OCI-LY1 (cell line): ENCODE results near the gene TREML1.

Experiments
- H2AFZ ChIP-seq: fragments of 200-600 bp; sonication (generic), shearing (Covaris generic); 2 replicates; pipeline ENCODE4 v1.6.0; 2014; ENCODE audit warnings: antibody characterized with exemption, mild to moderate bottlenecking, low read length
- H3F3A ChIP-seq: fragments of 200-600 bp; sonication (generic), shearing (Covaris generic); 2 replicates; pipeline ENCODE4 v1.6.0; 2014; ENCODE audit warnings: mild to moderate bottlenecking, antibody characterized with exemption, low read length, moderate library complexity; ENCODE audit not compliant: insufficient read depth
- H3K27ac ChIP-seq: fragments of 200-600 bp; sonication (generic); 2 replicates; pipeline ENCODE4 v1.5.1; 2014; ENCODE audit warnings: low read length, mixed run types, mild to moderate bottlenecking, low read depth; ENCODE audit not compliant: poor library complexity, severe bottlenecking
- H3K27me3 ChIP-seq: fragments of 200-600 bp; sonication (generic); 2 replicates; pipeline ENCODE4 v1.6.0; 2014; ENCODE audit warnings: antibody characterized with exemption, mild to moderate bottlenecking, low read length, moderate library complexity; ENCODE audit not compliant: insufficient read depth
- H3K36me3 ChIP-seq: fragments of 200-600 bp; sonication (generic); 2 replicates; pipeline ENCODE4 v1.6.1; 2014; ENCODE audit warnings: mild to moderate bottlenecking, antibody characterized with exemption, low read length, moderate library complexity, mixed read lengths; ENCODE audit not compliant: insufficient read depth
- H3K4me1 ChIP-seq: fragments of 200-600 bp; sonication (generic); 2 replicates; pipeline ENCODE4 v1.5.1; 2014; ENCODE audit warnings: mild to moderate bottlenecking, low read length, moderate library complexity; ENCODE audit not compliant: insufficient read depth, severe bottlenecking
- H3K4me2 ChIP-seq: fragments of 200-600 bp; sonication (generic), shearing (Covaris generic); 2 replicates; pipeline ENCODE4 v1.6.1; 2014; ENCODE audit warnings: low read length
- H3K4me3 ChIP-seq: fragments of 200-600 bp; sonication (generic); 2 replicates; pipeline ENCODE4 v1.5.1; 2014; ENCODE audit warnings: low read length, low read depth, mild to moderate bottlenecking, mixed read lengths; ENCODE audit not compliant: poor library complexity, severe bottlenecking
- H3K79me2 ChIP-seq: fragments of 200-600 bp; shearing (Covaris generic); 2 replicates; pipeline ENCODE4 v1.6.1; 2016; ENCODE audit warnings: mixed run types, low read length, mixed read lengths; ENCODE audit not compliant: insufficient read depth
- H3K9ac ChIP-seq: fragments of 200-600 bp; sonication (generic), shearing (Covaris generic); 2 replicates; pipeline ENCODE4 v1.6.1; 2014; ENCODE audit warnings: mild to moderate bottlenecking, low read length, mixed read lengths
- H3K9me2 ChIP-seq: fragments of 200-600 bp; sonication (generic), shearing (Covaris generic); 2 replicates; pipeline ENCODE4 v1.6.1; 2014; ENCODE audit warnings: low read depth, mild to moderate bottlenecking, low read length, mixed read lengths
- H3K9me3 ChIP-seq: fragments of 200-600 bp; shearing (Covaris generic); 2 replicates; pipeline ENCODE4 v1.6.1; 2014; ENCODE audit warnings: low read length, mixed read lengths
- H4K20me1 ChIP-seq: fragments of 200-600 bp; sonication (generic), shearing (Covaris generic); 2 replicates; pipeline ENCODE4 v1.6.0; 2016; ENCODE audit warnings: mild to moderate bottlenecking, low read length; ENCODE audit not compliant: insufficient read depth
- CTCF ChIP-seq: fragments of 200-600 bp; sonication (generic), shearing (Covaris generic); IDR thresholded peaks from 2 replicates; pipeline ENCODE4 v1.5.1; 2017; ENCODE audit warnings: mild to moderate bottlenecking, antibody characterized with exemption, low read length, moderate library complexity, mixed read lengths
- EZH2 ChIP-seq: fragments of 200-600 bp; sonication (generic), shearing (Covaris generic); IDR thresholded peaks from 2 replicates; pipeline ENCODE4 v1.8.0; 2017; ENCODE audit warnings: borderline replicate concordance, mixed run types, mild to moderate bottlenecking, antibody characterized with exemption, low read length, moderate library complexity, mixed read lengths

The TREML1 gene

DNA sequence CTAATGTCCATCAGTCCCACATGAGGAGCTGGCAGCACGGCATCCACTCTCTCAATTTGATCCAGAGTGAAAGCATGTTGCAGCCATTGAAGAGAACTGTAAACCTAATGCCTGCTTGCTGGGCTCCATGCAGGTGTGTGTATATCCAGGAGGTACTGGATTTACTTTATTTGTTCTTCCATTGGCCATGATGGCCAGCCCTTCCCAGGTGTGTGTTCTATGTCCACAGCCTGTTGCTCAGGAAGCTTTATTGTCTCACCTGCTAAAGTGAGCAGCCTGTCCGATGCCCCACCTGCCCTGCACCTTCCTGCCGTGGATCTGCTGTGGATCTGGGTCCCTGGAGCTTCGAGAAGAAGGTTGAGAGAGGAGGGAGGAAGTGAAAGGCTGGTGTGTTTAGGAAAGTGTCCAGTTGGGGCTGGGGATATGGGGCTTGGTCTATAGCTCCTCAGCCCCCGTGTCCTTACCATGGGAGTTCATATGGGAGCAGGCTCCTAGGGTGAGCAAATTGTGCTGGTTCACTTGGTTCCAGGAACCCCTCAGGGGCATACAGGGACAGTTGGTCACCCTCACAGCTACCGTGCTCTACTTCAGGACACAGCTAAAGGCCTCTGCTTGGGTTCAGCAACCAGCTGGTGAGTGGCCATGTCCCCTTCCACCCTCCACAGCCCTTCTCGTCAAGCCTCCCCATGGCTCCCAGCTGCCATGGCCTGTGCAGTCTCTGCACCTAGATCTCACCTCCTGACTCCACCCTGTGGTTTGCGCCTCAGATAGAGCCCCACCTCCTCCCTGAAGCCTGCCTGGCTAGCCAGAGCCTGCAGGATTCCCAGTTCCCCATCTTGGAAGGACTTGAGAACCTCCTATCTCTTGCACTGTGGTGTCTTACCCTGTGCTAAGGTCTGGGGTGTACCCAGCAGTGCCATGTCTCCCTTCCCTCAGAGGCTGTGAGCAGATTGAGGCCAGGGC, 34.1 kb upstream of the TREML1 start:
- H3K27me3 ChIP-seq: no peaks in the 10 kb centered on the region; the same call in 1 of the 2 replicates
- H3K36me3 ChIP-seq: no peaks in the 10 kb centered on the region
- H3K4me1 ChIP-seq: no peaks in the 10 kb centered on the region
- H3K9me2 ChIP-seq: no peaks in the 10 kb centered on the region
- H3K4me2 ChIP-seq: no peak overlapping the region
- no peak overlapping the region for H3K9ac ChIP-seq
- TF ChIP-seq CTCF (no peak), EZH2 (no peak)
- H3F3A ChIP-seq: no peaks in the 10 kb centered on the region
- H4K20me1 ChIP-seq: no peaks in the 10 kb centered on the region
- H3K79me2 ChIP-seq: no peaks in the 10 kb centered on the region
- no peak overlapping the region for H2AFZ ChIP-seq
- H3K9me3 ChIP-seq: peaks cover 3% of the 10 kb centered on the region; the same call in 1 of the 2 replicates
- H3K27ac ChIP-seq: no peak overlapping the region
- no peak overlapping the region for H3K4me3 ChIP-seq

GRCh38 chr6:41186031-41186562, 31.9 kb upstream of the TREML1 start:
- Histone ChIP-seq H4K20me1 (no peaks in the 10 kb centered on the region), H2AFZ (no peak overlapping the region)

GRCh38 chr6:41184761-41185160, 30.6 kb upstream of the TREML1 start:
- no peaks in the 10 kb centered on the region for H3F3A ChIP-seq
- H4K20me1 ChIP-seq: no peaks in the 10 kb centered on the region
- H3K27ac ChIP-seq: no peak overlapping the region
- peaks cover under 1% of the 10 kb centered on the region; the same call in 1 of the 2 replicates for H3K9me3 ChIP-seq
- peaks cover 7% of the 10 kb centered on the region for H3K4me1 ChIP-seq
- no peak overlapping the region for H2AFZ ChIP-seq
- H3K4me2 ChIP-seq: no peak overlapping the region
- TF ChIP-seq EZH2: no peak
- TF ChIP-seq CTCF: no peak
- no peaks in the 10 kb centered on the region for H3K9me2 ChIP-seq
- H3K4me3 ChIP-seq: no peak overlapping the region
- no peaks in the 10 kb centered on the region; the same call in 1 of the 2 replicates for H3K27me3 ChIP-seq
- H3K9ac ChIP-seq: no peak overlapping the region
- H3K36me3 ChIP-seq: no peaks in the 10 kb centered on the region
- H3K79me2 ChIP-seq: no peaks in the 10 kb centered on the region

More at GRCh38 chr6:41186031-41186562, 31.9 kb upstream of the TREML1 start:
- H3K36me3 ChIP-seq: no peaks in the 10 kb centered on the region
- no peak overlapping the region for H3K4me3 ChIP-seq
- H3K27me3 ChIP-seq: no peaks in the 10 kb centered on the region; the same call in 1 of the 2 replicates
- H3K27ac ChIP-seq: no peak overlapping the region
- no peaks in the 10 kb centered on the region for H3K79me2 ChIP-seq
- H3K4me2 ChIP-seq: no peak overlapping the region
- peaks cover 3% of the 10 kb centered on the region; the same call in 1 of the 2 replicates for H3K9me3 ChIP-seq
- peaks cover 7% of the 10 kb centered on the region for H3K4me1 ChIP-seq
- no peaks in the 10 kb centered on the region for H3K9me2 ChIP-seq
- TF ChIP-seq EZH2: no peak
- TF ChIP-seq CTCF: no peak
- H3K9ac ChIP-seq: no peak overlapping the region
- H3F3A ChIP-seq: no peaks in the 10 kb centered on the region
